HG03108 (cell line): ENCODE measurements around the gene SPC24.
"Not testable (repeated sequence)": the region's sequence is repeated elsewhere in the genome, so short reads cannot be mapped to it uniquely, and the experiment has no call there.

Source experiments
- ATAC-seq: cut with Tn5 transposase; IDR thresholded peaks from one replicate; pipeline ENCODE4 v1.9.1; 2021; ENCODE audit warnings: moderate library complexity; ENCODE audit not compliant: unreplicated experiment

Gene SPC24

DNA sequence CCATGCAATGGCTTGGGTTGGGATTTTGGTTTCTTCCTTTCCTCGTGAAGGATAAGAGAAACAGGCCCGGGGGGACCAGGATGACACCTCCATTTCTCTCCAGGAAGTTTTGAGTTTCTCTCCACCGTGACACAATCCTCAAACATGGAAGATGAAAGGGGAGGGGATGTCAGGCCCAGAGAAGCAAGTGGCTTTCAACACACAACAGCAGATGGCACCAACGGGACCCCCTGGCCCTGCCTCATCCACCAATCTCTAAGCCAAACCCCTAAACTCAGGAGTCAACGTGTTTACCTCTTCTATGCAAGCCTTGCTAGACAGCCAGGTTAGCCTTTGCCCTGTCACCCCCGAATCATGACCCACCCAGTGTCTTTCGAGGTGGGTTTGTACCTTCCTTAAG, 24.1 kb downstream of the SPC24 start:
- ATAC-seq = no peak

DNA sequence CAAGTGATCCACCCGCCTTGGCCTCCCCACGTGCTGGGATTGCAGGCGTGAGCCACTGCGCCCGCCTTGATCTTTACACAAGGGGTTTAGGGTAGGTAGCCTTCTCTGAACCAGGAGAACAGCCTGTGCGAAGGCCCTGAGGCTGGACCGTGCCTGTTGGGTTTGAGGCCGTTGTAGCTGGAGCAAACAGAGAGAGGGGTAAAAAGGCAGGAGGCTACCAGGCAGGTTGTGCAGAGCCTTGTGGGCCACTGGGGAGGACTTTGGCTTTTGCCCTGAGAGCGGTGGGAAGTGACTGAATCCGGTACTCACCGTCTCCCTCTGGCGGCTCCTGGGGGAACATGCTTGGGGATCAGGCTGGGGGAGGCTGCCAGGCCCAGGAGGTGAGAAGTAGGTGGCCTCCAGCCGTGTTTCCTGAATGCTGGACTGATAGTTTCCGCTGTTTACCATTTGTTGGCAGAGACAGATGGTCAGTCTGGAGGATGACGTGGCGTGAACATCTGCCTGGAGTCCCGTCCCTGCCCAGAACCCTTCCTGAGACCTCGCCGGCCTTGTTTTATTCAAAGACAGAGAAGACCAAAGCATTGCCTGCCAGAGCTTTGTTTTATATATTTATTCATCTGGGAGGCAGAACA, 24.6 kb downstream of the SPC24 start:
- ATAC-seq = no peak

DNA sequence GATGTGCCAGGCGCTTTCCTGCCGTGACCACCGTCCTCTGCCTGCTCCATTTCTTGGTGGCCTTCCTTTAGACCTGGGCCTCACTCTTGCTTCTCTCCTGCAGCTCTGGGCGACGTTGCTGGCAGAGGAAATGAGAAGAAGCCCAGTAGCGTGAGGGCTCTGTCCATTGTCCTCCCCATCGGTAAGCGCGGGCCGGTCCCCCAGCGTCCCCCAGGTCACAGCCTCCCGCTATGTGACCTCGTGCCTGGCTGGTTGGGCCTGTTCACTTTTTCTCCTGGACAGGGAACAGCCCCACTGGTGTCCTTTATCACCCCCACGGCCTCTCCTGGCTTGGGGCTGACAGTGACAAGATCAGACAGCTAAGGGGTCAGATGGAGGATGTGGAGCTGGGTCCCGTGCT, 27.7 kb downstream of the SPC24 start:
- ATAC-seq = no peak

DNA sequence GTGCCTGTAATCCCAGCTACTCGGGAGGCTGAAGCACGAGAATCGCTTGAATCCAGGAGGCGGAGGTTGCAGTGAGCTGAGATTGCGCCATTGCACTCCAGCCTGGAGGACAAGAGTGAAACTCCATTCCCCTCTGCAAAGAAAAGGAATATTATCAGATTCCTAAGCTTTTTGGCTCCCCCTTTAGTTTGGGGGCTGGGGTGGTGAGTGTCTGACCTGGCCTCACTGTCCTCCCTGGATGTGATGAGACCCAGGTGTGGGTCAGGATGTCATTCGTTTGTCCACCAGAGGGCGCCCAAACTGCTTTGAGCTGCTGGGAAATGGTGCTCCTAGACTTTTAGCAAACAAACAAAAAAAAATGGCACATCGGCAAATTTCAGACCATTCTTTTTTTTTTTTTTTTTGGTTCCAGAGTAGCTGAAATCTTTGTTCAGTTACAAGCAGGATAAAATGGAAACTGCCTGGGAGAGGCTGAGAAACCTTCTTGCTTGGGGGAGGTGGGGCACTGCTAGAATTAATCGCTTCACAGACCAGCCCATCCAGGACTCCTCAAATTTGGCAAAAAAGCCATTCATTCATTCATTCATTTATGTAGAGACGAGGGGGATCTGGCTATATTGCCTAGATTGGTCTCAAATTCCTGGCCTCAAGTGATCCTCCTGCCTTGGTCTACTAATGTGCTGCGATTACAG, 29.4 kb downstream of the SPC24 start:
- ATAC-seq = no peak

DNA sequence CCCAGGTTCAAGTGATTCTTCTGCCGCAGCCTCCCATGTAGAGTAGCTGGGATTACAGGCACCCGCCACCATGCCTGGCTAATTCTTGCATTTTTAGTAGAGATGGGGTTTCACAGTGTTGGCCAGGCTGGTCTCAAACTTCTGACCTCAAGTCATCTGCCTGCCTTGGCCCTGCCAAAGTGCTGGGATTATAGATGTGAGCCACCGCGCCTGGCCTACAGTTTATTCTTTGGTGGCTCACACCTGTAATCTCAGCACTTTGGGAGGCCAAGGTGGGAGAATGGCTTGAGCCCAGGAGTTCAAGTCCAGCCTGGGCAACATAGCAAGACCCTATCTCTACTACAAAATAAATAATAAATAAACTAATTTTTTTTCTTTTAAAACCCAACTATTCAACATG, 31.4 kb downstream of the SPC24 start:
- ATAC-seq = not testable (repeated sequence)

DNA sequence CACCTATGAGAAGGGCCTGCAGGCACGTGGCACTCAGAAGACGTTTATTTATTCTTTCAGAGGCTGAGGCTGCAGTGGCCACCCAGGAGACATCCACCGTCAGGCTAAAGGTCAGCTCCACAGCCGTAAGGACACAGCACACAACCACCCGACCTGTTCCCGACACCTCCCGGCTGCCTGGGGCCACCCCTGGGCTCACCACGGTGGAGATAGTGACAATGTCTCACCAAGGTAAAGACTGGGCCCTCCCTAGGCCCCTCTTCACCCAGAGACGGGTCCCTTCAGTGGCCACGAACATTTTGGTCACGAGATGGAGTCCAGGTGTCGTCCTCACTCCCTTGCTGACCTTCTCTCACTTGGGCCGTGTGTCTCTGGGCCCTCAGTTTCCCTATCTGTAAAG, 32.5 kb downstream of the SPC24 start:
- no peak for ATAC-seq

DNA sequence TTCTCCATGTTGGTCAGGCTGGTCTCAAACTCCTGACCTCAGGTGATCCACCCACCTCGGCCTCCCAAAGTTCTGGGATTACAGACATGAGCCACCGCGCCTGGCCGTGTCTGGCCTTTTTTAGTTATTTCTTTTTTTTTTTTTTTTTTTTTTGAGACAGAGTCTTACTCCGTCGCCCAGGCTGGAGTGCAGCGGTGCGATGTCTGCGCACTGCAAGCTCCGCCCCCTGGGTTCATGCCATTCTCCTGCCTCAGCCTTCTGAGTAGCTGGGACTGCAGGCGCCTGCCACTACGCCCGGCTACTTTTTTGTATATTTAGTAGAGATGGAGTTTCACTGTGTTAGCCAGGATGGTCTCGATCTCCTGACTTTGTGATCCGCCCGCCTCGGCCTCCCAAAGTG, 33.6 kb downstream of the SPC24 start:
- ATAC-seq = not testable (repeated sequence)

DNA sequence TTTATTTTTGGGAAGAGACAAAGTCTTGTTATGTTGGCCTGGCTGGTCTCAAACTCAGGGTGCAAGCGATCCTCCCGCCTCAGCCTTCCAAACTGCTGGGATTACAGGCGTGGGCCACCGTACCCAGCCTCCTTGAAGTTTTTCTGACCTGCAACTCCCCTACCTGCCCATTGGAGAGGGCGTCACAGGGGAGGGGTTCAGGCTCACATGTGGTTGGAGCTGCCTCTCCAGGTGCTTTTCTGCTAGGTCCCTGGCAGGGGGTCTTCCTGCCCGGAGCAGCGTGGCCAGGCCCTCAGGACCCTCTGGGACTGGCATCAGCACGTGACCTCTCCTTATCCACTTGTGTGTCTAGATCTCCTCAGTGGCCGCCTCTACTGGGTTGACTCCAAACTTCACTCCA, 39.1 kb downstream of the SPC24 start:
- no peak for ATAC-seq

DNA sequence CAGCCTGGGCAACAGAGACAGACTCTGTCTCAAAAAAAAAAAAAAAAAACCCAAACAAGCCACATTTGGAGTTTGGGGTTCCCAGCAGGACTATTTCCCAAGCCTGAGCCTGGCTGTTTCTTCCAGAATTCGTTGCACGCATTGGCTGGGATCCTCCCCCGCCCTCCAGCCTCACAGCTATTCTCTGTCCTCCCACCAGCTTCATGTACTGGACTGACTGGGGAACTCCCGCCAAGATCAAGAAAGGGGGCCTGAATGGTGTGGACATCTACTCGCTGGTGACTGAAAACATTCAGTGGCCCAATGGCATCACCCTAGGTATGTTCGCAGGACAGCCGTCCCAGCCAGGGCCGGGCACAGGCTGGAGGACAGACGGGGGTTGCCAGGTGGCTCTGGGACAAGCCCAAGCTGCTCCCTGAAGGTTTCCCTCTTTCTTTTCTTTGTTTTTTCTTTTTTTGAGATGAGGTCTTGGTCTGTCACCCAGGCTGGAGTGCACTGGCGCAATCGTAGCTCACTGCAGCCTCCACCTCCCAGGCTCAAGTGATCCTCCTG, 39.6 kb downstream of the SPC24 start:
- no peak for ATAC-seq

DNA sequence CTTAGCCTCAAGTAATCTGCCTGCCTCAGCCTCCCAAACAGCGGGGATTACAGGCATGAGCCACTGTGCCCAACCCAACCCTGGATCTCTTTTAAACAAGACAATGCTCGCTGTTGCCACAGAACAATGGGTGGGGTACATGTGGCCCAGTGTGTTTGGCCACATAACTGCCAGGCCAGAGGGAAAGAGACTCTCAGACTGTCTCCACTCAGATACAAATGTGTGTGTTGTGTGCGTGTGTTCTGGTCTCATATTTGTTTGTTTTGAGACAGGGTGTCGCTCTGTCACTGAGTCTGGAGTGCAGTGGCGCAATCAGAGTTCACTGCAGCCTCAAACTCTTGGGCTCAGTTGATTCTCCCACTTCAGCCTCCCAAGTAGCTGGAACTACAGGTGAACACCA, 40.5 kb downstream of the SPC24 start:
- ATAC-seq = no peak

DNA sequence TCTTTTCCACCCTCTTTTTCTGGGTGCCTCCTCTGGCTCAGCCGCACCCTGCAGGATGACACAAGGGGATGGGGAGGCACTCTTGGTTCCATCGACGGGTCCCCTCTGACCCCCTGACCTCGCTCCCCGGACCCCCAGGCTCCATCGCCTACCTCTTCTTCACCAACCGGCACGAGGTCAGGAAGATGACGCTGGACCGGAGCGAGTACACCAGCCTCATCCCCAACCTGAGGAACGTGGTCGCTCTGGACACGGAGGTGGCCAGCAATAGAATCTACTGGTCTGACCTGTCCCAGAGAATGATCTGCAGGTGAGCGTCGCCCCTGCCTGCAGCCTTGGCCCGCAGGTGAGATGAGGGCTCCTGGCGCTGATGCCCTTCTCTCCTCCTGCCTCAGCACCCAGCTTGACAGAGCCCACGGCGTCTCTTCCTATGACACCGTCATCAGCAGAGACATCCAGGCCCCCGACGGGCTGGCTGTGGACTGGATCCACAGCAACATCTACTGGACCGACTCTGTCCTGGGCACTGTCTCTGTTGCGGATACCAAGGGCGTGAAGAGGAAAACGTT, 42.4 kb downstream of the SPC24 start:
- no peak for ATAC-seq

DNA sequence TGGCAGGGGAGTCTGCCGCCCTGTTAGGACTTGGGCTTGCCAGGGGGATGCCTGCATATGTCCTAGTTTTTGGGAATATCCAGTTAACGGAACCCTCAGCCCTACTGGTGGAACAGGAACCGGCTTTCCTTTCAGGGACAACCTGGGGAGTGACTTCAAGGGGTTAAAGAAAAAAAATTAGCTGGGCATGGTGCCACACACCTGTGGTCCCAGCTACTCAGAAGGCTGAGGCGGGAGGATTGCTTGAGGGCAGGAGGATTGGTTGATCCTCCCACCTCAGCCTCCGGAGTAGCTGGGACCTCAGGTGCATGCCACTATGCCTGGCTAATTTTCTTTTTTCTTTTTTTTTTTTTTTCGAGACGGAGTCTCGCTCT, 43.8 kb downstream of the SPC24 start:
- ATAC-seq = no peak

DNA sequence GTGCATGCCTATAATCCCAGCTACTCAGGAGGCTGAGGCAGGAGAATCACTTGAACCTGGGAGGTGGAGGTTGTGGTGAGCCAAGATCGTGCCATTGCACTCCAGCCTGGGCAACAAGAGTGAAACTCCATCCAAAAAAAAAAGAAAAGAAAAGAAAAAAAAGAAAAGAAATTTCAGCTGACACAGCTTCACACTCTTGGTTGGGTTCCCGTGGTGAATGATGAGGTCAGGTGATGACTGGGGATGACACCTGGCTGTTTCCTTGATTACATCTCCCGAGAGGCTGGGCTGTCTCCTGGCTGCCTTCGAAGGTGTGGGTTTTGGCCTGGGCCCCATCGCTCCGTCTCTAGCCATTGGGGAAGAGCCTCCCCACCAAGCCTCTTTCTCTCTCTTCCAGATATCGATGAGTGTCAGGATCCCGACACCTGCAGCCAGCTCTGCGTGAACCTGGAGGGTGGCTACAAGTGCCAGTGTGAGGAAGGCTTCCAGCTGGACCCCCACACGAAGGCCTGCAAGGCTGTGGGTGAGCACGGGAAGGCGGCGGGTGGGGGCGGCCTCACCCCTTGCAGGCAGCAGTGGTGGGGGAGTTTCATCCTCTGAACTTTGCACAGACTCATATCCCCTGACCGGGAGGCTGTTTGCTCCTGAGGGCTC, 44.3 kb downstream of the SPC24 start:
- ATAC-seq = no peak

DNA sequence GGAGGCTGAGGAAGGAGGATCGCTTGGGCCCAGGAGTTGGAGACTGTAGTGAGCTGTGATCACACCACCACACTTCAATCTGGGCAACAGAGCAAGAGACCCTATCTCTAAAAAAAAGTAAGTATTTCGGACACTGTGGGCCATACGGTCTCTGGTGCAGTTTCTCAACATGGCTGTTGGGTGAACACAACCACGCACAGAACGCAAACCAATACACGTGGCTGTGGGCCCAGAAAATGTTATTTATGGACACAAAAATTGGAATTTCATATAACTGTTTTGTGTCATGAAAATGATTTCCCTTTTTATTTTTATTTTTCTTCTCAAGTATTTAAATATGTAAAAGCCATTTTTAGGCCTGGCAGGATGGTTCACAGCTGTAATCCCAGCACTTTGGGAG, 46.8 kb downstream of the SPC24 start:
- no peak for ATAC-seq

DNA sequence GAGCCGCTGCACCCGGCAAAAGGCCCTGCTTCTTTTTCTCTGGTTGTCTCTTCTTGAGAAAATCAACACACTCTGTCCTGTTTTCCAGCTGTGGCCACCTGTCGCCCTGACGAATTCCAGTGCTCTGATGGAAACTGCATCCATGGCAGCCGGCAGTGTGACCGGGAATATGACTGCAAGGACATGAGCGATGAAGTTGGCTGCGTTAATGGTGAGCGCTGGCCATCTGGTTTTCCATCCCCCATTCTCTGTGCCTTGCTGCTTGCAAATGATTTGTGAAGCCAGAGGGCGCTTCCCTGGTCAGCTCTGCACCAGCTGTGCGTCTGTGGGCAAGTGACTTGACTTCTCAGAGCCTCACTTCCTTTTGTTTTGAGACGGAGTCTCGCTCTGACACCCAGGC, 49.1 kb downstream of the SPC24 start:
- ATAC-seq = no peak

DNA sequence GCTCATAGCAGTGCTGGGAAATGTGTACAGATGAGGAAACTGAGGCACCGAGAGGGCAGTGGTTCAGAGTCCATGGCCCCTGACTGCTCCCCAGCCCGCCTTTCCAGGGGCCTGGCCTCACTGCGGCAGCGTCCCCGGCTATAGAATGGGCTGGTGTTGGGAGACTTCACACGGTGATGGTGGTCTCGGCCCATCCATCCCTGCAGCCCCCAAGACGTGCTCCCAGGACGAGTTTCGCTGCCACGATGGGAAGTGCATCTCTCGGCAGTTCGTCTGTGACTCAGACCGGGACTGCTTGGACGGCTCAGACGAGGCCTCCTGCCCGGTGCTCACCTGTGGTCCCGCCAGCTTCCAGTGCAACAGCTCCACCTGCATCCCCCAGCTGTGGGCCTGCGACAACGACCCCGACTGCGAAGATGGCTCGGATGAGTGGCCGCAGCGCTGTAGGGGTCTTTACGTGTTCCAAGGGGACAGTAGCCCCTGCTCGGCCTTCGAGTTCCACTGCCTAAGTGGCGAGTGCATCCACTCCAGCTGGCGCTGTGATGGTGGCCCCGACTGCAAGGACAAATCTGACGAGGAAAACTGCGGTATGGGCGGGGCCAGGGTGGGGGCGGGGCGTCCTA, 50.5 kb downstream of the SPC24 start:
- ATAC-seq = no peak

DNA sequence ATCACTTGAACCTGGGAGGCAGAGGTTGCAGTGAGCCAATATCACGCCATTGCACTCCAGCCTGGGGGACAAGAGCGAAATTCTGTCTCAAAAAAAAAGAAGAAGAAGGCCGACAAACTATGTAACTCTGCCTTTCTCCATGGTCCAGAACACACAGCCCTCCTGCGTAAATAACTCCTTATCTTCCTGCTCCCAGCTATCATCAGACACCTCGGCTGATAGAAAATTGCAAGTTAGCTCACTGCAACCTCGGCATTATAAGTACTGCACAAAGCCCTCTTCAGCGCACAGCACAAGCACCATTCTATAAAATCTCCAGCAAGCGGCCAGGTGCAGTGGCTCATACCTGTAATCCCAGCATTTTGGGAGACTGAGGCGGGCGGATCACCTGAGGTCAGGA, 51.9 kb downstream of the SPC24 start:
- ATAC-seq = not testable (repeated sequence)

DNA sequence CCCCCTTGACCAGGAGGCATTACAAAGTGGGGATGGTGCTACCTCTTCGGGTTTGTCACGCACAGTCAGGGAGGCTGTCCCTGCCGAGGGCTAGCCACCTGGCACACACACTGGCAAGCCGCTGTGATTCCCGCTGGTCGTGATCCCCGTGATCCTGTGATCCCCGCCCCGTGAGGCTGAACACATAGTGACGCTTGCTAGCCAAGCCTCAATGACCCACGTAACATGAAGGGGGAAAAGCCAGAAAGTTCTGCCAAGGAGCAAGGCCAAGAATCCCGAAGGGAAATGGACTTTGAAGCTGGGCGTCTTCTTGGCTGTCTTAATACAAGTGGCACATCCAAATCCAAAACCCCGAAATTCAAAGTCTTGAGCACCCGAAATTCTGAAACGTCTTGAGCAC, 52.6 kb downstream of the SPC24 start:
- no peak for ATAC-seq

DNA sequence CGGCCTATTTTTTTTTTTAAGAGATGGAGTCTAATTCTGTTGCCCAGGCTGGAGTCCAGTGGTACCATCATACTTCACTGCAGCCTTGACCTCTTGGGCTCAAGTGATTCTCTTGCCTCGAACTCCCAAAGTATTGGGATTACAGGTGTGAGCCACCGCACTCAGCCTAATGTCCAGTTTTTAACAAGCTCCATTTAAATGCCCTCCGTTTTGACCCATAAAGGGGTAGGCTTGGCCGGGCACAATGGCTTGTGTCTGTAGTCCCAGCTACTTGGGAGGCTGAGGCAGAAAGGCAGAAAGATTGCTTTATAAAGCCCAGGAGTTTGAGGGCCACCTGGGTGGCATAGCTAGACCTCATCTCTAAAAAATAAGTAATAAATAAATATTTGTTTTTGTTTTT, 54.5 kb downstream of the SPC24 start:
- no peak for ATAC-seq

DNA sequence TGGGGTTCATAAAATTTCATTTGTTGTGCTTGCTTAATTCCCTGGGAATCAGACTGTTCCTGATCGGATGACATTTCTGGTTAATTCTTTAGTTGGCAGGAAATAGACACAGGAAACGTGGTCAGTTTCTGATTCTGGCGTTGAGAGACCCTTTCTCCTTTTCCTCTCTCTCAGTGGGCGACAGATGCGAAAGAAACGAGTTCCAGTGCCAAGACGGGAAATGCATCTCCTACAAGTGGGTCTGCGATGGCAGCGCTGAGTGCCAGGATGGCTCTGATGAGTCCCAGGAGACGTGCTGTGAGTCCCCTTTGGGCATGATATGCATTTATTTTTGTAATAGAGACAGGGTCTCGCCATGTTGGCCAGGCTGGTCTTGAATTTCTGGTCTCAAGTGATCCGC, 55.5 kb downstream of the SPC24 start:
- ATAC-seq = no peak

DNA sequence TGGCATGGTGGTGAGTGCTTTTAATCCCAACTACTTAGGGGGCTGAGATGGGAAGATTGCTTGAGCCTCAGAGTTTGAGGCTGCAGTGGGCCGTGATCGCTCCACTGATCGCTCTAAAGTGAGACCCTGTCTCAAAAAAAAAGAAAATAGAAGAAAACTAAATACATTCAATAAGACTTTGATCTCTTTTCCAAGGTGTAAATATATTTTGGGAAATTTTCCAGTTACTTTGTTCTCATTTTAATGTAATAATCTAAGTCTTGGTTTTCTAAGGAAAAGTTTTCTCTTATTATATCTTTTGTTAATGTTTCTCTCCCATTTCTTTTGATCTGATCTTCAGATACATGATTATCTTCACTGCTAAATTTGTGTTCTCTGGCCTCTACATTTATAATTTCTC, 56.7 kb downstream of the SPC24 start:
- no peak for ATAC-seq
